Activated CD8-positive, alpha-beta T cell treated with anti-CD3 and anti-CD28 coated beads for 36 hours (primary cell): Measurements from ENCODE around the gene SLC30A1. TPM values are rescaled to one million over a fixed set of nuclear protein-coding genes. Genes with fewer than 3 reads are reported as not detected.
A peak's percentile ranks its signal among the peaks of the same experiment; 100 is the strongest.

Source experiments
- ATAC-seq: fragments of 200-7000 bp; cut with Tn5 transposase; one replicate; pipeline ENCODE4 v1.10.0; 2021; ENCODE audit warnings: mild to moderate bottlenecking, moderate library complexity
- CTCF ChIA-PET: fragments of 350-600 bp; sonication (Branson Sonifier 250); formaldehyde crosslinking; loops from one replicate; lab custom pipeline; 2021; ENCODE audit warnings: antibody characterized with exemption; lab: Charles Lee
- POLR2A ChIA-PET: fragments of 350-600 bp; sonication (Branson Sonifier 250); formaldehyde crosslinking; loops from one replicate; lab custom pipeline; 2021; ENCODE audit warnings: antibody characterized with exemption; lab: Charles Lee
- DNase-seq: peaks from one replicate; pipeline ENCODE4 v3.0.0-alpha.2; 2020
- H3K27ac Mint-ChIP-seq: one replicate; pipeline ENCODE4 v1.8.0; 2021; ENCODE audit warnings: mild to moderate bottlenecking, mixed read lengths
- H3K27me3 Mint-ChIP-seq: one replicate; pipeline ENCODE4 v1.8.0; 2021; ENCODE audit warnings: mixed read lengths
- H3K36me3 Mint-ChIP-seq: one replicate; pipeline ENCODE4 v1.8.0; 2021; ENCODE audit warnings: low read depth, mixed read lengths
- H3K4me1 Mint-ChIP-seq: one replicate; pipeline ENCODE4 v1.8.0; 2021; ENCODE audit warnings: low read depth, mixed read lengths
- H3K4me3 Mint-ChIP-seq: one replicate; pipeline ENCODE4 v1.8.0; 2021; ENCODE audit warnings: mild to moderate bottlenecking, moderate library complexity, mixed read lengths
- H3K9me3 Mint-ChIP-seq: one replicate; pipeline ENCODE4 v1.8.0; 2021; ENCODE audit warnings: mixed read lengths
- CTCF ChIP-seq: fragments of 200-600 bp; IDR thresholded peaks from one replicate; pipeline ENCODE4 v1.8.0; 2022; ENCODE audit warnings: antibody characterized with exemption, mild to moderate bottlenecking
- intact Hi-C: fragments of 100-400 bp; cut with micrococcal nuclease; formaldehyde crosslinking; loops from one replicate; pipeline ENCODE4 v1.10.0; 2022
- total RNA-seq, 2 experiments: library from RNA; stranded (reverse); gene quantifications; one replicate each; pipeline ENCODE4 v1.2.3, GENCODE V29; 2021

The SLC30A1 gene
- total RNA-seq, 2 experiments from 2014 or later: 6.2 to 7.2 TPM

- Mint-ChIP-seq H3K27me3 (no peaks in the 10 kb centered on the region), H3K4me3 (no peak overlapping the region), H3K36me3 (no peaks in the 10 kb centered on the region), H3K9me3 (no peaks in the 10 kb centered on the region), H3K27ac (no peak overlapping the region), H3K4me1 (peaks cover 12% of the 10 kb centered on the region)
- ChIA-PET CTCF (interaction anchor here (1.2 to 2.8 kb wide), 2 partner anchors 13 to 127 kb away, joined by 4 to 16 read pairs; no protein-coding TSS in a partner anchor), POLR2A (no interaction called here)
- peak; percentile 37 for DNase-seq
- intact Hi-C loops: no loop called here
- ATAC-seq: peak; percentile 94
- no peak for TF ChIP-seq CTCF
Measured at GRCh38 chr1:211527006-211527405, 52.0 kb downstream of the SLC30A1 start.

- Mint-ChIP-seq H3K27me3 (no peaks in the 10 kb centered on the region), H3K4me1 (peaks cover 12% of the 10 kb centered on the region), H3K27ac (no peak overlapping the region), H3K4me3 (no peak overlapping the region), H3K36me3 (no peaks in the 10 kb centered on the region), H3K9me3 (no peaks in the 10 kb centered on the region)
- ChIA-PET POLR2A (interaction anchor here (0.5 kb wide), 1 partner anchor 511 kb away, joined by 3 read pairs; no protein-coding TSS in a partner anchor), CTCF (interaction anchor here (2.8 kb wide), 1 partner anchor 12 kb away, joined by 16 read pairs; no protein-coding TSS in a partner anchor)
- no peak for TF ChIP-seq CTCF
- DNase-seq (no peak), ATAC-seq (no peak)
- intact Hi-C loops: no loop called here
Measured at GRCh38 chr1:211526101-211526500, 52.9 kb downstream of the SLC30A1 start.

- ATAC-seq: no peak
- Mint-ChIP-seq H3K9me3 (no peaks in the 10 kb centered on the region), H3K27ac (no peak overlapping the region), H3K4me1 (peaks cover 12% of the 10 kb centered on the region), H3K4me3 (no peak overlapping the region), H3K27me3 (no peaks in the 10 kb centered on the region), H3K36me3 (no peaks in the 10 kb centered on the region)
- TF ChIP-seq CTCF: no peak
- DNase-seq: no peak
- ChIA-PET CTCF (interaction anchor here (1.9 kb wide), 1 partner anchor 11 kb away, joined by 11 read pairs; no protein-coding TSS in a partner anchor), POLR2A (interaction anchor here (0.6 kb wide), 1 partner anchor 828 kb away, joined by 3 read pairs; no protein-coding TSS in a partner anchor)
- intact Hi-C loops: no loop called here
Measured at GRCh38 chr1:211525101-211525676, 53.8 kb downstream of the SLC30A1 start.

GRCh38 chr1:211524521-211524920, 54.4 kb downstream of the SLC30A1 start:
- Mint-ChIP-seq H3K4me3 (no peak overlapping the region), H3K27me3 (no peaks in the 10 kb centered on the region), H3K27ac (no peak overlapping the region), H3K4me1 (peaks cover 12% of the 10 kb centered on the region), H3K36me3 (no peaks in the 10 kb centered on the region), H3K9me3 (no peaks in the 10 kb centered on the region)
- ATAC-seq (no peak), DNase-seq (no peak)
- intact Hi-C loops: no loop called here
- ChIA-PET POLR2A (interaction anchor here (0.6 to 0.8 kb wide), 2 partner anchors 23 to 829 kb away, joined by 3 to 4 read pairs; no protein-coding TSS in a partner anchor), CTCF (interaction anchor here (1.1 to 1.9 kb wide), 3 partner anchors 10 to 100 kb away, joined by 3 to 11 read pairs (median 3); no protein-coding TSS in a partner anchor)
- no peak for TF ChIP-seq CTCF

GRCh38 chr1:211522804-211523203, 56.2 kb downstream of the SLC30A1 start:
- ChIA-PET POLR2A (no interaction called here), CTCF (no interaction called here)
- no peaks in the 10 kb centered on the region for H3K27me3 Mint-ChIP-seq
- H3K36me3 Mint-ChIP-seq: no peaks in the 10 kb centered on the region
- no peak overlapping the region for H3K4me3 Mint-ChIP-seq
- H3K4me1 Mint-ChIP-seq: peaks cover 10% of the 10 kb centered on the region
- H3K9me3 Mint-ChIP-seq: no peaks in the 10 kb centered on the region
- DNase-seq (no peak), ATAC-seq (no peak)
- no peak overlapping the region for H3K27ac Mint-ChIP-seq
- TF ChIP-seq CTCF: no peak
- intact Hi-C loops: no loop called here
